Upper lobe of right lung (tissue), 1 donor: Measurements from ENCODE around the gene RPH3AL. TPM values are rescaled to one million over a fixed set of nuclear protein-coding genes. Genes with fewer than 3 reads are reported as not detected.

ENCODE experiments used
- ATAC-seq: fragments of 200-7000 bp; cut with Tn5 transposase; one replicate; pipeline ENCODE4 v1.9.1; 2020; ENCODE audit warnings: mild to moderate bottlenecking, moderate library complexity
- DNase-seq: peaks from one replicate; pipeline ENCODE4 v3.0.0-alpha.2; 2020
- H3K27ac ChIP-seq: fragments of 200-600 bp; one replicate; pipeline ENCODE4 v1.8.0; 2022
- H3K27me3 ChIP-seq: fragments of 200-600 bp; one replicate; pipeline ENCODE4 v1.8.0; 2022; ENCODE audit warnings: mild to moderate bottlenecking
- H3K36me3 ChIP-seq: fragments of 200-600 bp; one replicate; pipeline ENCODE4 v1.8.0; 2022
- H3K4me1 ChIP-seq: fragments of 200-600 bp; one replicate; pipeline ENCODE4 v1.8.0; 2022
- H3K4me3 ChIP-seq: fragments of 200-600 bp; one replicate; pipeline ENCODE4 v1.8.0; 2022; ENCODE audit warnings: mild to moderate bottlenecking
- H3K9me3 ChIP-seq: fragments of 200-600 bp; one replicate; pipeline ENCODE4 v1.8.0; 2022
- intact Hi-C: fragments of 100-400 bp; cut with DNase I; formaldehyde crosslinking; loops from one replicate; pipeline ENCODE4 v1.11.0; 2022
- total RNA-seq: library from RNA; stranded (reverse); fragmentation: NEBNext Ultra II Directional; extraction: Animal tissue kit (Norgen Biotek cat#: 25700); gene quantifications from one replicate; pipeline ENCODE4 v1.2.1, GENCODE V29; 2021
- TF ChIP-seq, protein P1 (sequence below): fragments of 200-600 bp; IDR thresholded peaks from one replicate; pipeline ENCODE4 v1.8.0; 2022; ENCODE audit warnings: antibody characterized with exemption
- donor health status: DM: no; HTN: yes; CAD: no; lungs with severe emphysema.

The RPH3AL gene
- total RNA-seq, 1 donor from 2014 or later, result 33.3 TPM

DNA sequence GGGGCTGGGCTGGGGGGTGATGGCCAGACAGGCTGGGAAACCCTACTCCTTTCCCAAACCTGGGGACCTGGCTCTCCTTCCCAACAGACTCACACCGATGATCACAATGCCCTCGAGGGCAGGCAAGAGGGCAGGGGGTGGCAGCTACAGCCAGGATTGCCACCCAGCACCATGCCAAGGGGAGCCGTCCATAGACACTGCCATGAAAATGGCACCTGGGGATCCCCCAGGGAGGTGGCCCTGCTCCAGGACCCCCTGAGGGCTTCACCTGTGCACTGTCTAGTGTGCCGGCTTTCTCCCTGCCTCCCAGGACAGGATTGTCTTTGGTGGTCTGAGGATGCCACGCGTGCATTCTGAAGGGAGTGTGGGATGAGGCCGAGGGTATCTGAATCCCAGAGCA lies 24.6 kb downstream of the RPH3AL start:
- Histone ChIP-seq H3K27ac (no peak overlapping the region), H3K4me3 (no peak overlapping the region), H3K4me1 (peaks cover 12% of the 10 kb centered on the region), H3K27me3 (no peaks in the 10 kb centered on the region), H3K36me3 (no peaks in the 10 kb centered on the region), H3K9me3 (no peaks in the 10 kb centered on the region)
- peak; percentile 48 for DNase-seq
- TF ChIP-seq, protein P1, sequence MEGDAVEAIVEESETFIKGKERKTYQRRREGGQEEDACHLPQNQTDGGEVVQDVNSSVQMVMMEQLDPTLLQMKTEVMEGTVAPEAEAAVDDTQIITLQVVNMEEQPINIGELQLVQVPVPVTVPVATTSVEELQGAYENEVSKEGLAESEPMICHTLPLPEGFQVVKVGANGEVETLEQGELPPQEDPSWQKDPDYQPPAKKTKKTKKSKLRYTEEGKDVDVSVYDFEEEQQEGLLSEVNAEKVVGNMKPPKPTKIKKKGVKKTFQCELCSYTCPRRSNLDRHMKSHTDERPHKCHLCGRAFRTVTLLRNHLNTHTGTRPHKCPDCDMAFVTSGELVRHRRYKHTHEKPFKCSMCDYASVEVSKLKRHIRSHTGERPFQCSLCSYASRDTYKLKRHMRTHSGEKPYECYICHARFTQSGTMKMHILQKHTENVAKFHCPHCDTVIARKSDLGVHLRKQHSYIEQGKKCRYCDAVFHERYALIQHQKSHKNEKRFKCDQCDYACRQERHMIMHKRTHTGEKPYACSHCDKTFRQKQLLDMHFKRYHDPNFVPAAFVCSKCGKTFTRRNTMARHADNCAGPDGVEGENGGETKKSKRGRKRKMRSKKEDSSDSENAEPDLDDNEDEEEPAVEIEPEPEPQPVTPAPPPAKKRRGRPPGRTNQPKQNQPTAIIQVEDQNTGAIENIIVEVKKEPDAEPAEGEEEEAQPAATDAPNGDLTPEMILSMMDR, result no peak
- ATAC-seq, result no peak
- intact Hi-C loops, result no loop called here

DNA sequence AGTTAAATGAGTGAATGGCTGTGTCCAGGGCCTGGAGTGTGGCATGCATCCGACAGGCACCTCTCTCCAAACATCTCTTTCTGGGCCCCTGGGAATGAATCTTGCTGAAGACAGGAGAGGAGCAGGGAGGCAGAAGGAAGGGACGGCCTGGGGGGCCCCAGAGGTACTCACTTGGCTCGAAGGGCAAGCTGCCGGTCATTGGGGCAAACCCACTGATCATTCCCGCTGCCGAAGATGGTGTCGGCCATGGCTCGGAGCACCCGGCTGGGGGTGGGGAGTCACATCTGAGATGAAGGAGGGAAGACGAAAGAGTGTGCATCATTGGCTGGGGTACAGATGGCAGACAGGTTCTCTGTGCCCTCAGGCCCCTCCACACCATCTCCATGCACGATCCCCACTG lies 25.3 kb downstream of the RPH3AL start:
- intact Hi-C loops, result no loop called here
- Histone ChIP-seq H3K36me3 (no peaks in the 10 kb centered on the region), H3K4me1 (peaks cover 12% of the 10 kb centered on the region), H3K9me3 (no peaks in the 10 kb centered on the region), H3K27me3 (no peaks in the 10 kb centered on the region), H3K27ac (no peak overlapping the region), H3K4me3 (no peak overlapping the region)
- DNase-seq (peak; percentile 31), ATAC-seq (no peak)
- TF ChIP-seq, protein P1, result no peak

DNA sequence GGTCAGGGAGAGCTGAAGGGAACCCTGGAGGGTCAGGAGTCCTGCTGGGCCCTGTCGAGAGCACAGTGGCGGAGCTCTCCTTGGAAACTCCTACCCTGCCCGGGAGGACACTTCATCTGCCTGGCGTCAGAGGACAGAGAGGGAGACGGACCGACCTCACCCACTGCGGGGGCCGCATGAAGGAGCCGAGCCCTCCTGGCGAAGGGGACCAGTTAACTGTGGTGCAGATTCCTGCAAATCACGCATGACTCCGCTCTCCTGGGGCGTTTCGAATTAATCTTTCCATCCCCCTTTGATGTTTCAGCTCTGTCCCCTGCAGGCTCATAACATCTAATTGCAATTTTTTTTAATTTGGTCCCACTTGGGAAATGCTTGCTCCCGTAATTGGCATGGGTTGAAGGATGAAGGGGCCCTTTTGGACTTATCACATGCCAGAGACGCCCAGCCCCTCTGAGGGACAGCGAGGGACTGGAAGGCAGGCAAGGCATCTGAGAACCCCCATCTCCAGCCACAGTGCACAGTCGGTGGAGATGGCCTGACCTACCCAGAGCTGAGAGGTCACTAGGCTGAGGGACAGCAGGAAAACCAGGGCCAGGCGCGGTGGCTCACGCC lies 26.5 kb downstream of the RPH3AL start:
- intact Hi-C loops, result no loop called here
- no peaks in the 10 kb centered on the region for H3K9me3 ChIP-seq
- H3K4me1 ChIP-seq, result peaks cover 4% of the 10 kb centered on the region
- no peak overlapping the region for H3K4me3 ChIP-seq
- TF ChIP-seq, protein P1, result no peak
- no peaks in the 10 kb centered on the region for H3K27me3 ChIP-seq
- DNase-seq (peak; percentile 28), ATAC-seq (no peak)
- H3K27ac ChIP-seq, result no peak overlapping the region
- no peaks in the 10 kb centered on the region for H3K36me3 ChIP-seq

DNA sequence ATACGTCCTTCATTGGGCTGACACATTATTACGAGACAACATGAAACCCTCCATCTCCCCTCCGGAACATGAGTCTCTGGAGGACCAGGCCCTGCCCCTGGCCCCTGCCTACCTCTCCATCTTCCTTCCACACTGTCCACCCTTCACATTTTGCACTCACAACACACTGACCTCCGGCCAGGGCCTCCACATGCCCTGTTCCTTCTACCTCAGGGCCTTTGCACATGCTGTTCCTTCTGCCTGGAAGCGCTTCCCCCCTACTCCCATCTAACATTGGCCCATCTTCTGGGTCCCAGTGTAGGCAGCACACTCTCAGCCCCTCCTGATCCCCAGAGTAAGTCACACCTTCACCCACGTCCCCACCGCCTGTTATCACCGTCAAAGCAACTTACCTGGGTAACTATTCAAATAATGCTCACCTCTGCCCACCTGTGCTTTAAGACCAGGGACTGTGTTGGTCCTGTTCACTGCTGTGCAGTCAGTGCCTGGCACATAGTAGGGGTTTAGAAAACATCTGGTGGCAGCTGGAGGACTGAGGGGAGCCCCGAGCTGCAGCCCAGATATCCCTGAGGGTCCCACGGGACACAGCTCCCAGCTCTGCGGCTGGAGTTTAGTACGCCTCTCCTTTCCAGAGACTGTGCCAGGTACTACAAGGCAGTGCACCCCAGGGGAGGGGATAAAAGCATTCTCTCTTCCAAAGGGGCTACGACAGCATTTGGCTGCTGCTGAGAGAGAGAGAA lies 27.2 kb downstream of the RPH3AL start:
- no peaks in the 10 kb centered on the region for H3K9me3 ChIP-seq
- H3K4me1 ChIP-seq, result no peaks in the 10 kb centered on the region
- TF ChIP-seq, protein P1, result no peak
- ATAC-seq (no peak), DNase-seq (peak; percentile 50)
- no peaks in the 10 kb centered on the region for H3K27me3 ChIP-seq
- H3K27ac ChIP-seq, result no peak overlapping the region
- intact Hi-C loops, result no loop called here
- no peak overlapping the region for H3K4me3 ChIP-seq
- no peaks in the 10 kb centered on the region for H3K36me3 ChIP-seq

DNA sequence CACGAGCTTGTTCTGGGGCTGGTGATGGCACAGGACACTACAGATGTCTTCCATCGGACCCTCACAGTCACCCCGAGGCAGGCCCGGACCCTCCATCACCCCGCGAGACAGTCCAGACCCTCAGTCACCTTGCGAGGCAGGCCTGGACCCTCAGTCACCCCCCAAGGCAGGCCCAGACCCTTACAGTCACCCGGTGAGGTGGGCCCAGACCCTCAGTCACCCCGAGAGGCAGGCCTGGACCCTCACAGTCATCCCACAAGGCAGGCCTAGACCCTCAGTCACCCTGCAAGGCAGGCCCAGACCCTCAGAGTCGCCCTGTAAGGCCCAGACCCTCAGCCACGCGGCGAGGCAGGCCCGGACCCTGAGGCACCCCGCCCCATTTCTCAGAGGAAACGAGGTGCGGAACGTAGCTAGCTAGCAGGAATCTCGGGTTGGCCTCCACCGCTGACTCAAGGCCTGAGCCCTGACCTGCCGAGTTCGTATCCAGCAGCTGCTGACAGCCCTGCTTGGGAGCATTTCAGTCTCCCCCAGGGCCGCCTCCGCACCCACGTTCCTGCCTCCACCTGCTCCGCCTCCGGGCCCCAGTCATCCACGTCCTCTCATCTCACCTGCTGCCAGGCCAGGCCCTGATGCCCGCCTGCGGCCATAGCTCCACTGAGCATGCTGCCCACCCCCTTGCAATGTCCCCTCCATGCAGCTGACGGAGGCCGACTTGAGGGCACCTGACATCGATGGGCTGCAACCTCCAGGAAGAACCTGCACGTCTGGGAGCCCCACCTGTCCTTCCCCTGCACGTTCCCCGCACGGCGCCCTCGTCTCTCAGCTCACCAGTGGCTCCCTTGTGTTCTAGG lies 28.7 kb downstream of the RPH3AL start:
- DNase-seq, result peak; percentile 63
- intact Hi-C loops, result no loop called here
- ATAC-seq, result no peak

More for the DNA sequence above, 28.7 kb downstream of the RPH3AL start:
- no peaks in the 10 kb centered on the region for H3K27me3 ChIP-seq
- no peaks in the 10 kb centered on the region for H3K4me1 ChIP-seq
- TF ChIP-seq, protein P1, result no peak
- H3K36me3 ChIP-seq, result peaks cover 4% of the 10 kb centered on the region
- no peaks in the 10 kb centered on the region for H3K9me3 ChIP-seq
- H3K27ac ChIP-seq, result no peak overlapping the region
- H3K4me3 ChIP-seq, result no peak overlapping the region
